ENCODE data around the gene BMERB1.

BMERB1 gene

GRCh38 chr16:15616012-15616411, 181.6 kb downstream of the BMERB1 start:
- no peak for DNase-seq (ENCODE audit: low spot score)

GRCh38 chr16:15616475-15617165, 182.2 kb downstream of the BMERB1 start:
- no peak for DNase-seq (ENCODE audit: low spot score)

DNA sequence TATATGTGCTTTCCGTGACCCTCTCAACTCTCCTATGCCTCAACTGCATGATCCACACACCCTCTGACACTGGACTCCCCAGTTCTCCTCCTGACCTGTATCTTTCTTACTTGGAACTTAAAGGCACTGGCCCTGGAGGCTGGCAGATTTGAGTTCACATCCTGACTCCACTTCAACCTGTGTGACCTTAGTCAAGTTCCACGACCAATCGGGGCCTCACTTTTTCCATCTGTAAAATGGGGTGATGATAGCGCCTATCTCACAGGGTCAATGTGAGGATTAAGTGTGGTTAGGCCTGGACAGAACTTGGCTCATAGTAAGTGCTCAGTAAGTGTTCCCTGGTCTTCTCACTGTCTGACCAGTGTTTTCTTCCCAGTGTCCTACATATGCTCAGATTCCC, 183.5 kb downstream of the BMERB1 start:
- no peak for DNase-seq (ENCODE audit: low spot score)

GRCh38 chr16:15618392-15618791, 184.0 kb downstream of the BMERB1 start:
- no peak for DNase-seq (ENCODE audit: low spot score)

DNA sequence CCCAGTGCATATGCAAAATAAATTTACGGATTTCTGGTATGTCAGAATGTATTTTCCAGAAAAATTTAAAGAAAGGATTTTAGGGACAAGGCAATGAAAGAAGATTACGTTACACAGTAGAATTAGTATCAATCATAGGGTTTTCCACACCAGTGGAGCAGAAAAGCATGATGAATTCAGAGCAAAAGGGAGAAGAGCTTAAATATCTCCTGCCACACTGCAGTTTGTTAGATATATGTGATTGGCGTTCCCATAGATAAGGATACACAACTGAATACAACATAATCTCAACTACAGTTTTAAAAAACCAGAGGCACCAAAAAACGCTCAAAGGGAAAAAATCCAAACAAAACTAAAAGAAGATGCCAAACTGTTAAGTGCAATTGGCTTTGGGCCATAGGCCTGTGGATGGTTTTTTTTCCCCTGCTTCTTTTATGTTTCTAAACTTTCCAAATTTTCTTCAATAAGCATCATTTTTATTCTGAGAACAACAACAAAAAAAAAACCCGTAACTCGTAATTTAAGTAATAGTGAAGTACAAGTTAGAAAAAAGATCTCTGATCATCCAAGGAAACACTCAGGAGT, 186.3 kb downstream of the BMERB1 start:
- DNase-seq (ENCODE audit: low spot score) = no peak

- DNase-seq (ENCODE audit: low spot score) = no peak
Observed at GRCh38 chr16:15621456-15621855, 187.1 kb downstream of the BMERB1 start.

DNA sequence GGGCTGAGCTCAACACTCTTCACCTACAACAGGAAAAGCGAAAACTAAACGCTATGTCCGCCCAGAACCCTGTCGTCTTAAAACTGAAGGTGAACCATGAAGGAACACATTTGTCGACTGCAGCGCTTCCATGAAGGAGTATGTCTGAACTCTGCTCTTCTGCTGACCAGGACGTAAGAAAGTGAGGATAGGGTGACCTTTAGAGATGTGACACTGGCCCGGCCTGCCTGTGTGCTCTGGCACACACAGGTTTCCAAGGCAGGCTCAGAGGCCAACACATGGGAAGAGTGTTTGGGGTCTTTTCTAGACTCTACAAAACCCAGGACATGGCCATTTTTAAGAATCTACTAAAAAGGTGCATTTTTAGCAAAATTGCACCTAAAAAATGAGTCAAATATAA, 187.5 kb downstream of the BMERB1 start:
- no peak for DNase-seq (ENCODE audit: low spot score)

GRCh38 chr16:15631730-15632409, 197.5 kb downstream of the BMERB1 start:
- DNase-seq (ENCODE audit: low spot score) = no peak

GRCh38 chr16:15635926-15636325, 201.5 kb downstream of the BMERB1 start:
- no peak for DNase-seq (ENCODE audit: low spot score)

GRCh38 chr16:15636392-15636873, 202.0 kb downstream of the BMERB1 start:
- DNase-seq (ENCODE audit: low spot score) = no peak

Measured in hematopoietic multipotent progenitor cell treated with erythropoietin and hydrocortisone succinate and interleukin-3 and kit ligand, for 15 days (in vitro differentiated cells).